ENCODE measurements around the gene TTN. TPM values are rescaled to one million over a fixed set of nuclear protein-coding genes. Genes with fewer than 3 reads are reported as not detected.
"Not testable (repeated sequence)": the region's sequence is repeated elsewhere in the genome, so short reads cannot be mapped to it uniquely, and the experiment has no call there.

Gene TTN
- total and polyA plus RNA-seq, 4 donors = 0.98 to 4.5 (median 1.9) TPM

DNA sequence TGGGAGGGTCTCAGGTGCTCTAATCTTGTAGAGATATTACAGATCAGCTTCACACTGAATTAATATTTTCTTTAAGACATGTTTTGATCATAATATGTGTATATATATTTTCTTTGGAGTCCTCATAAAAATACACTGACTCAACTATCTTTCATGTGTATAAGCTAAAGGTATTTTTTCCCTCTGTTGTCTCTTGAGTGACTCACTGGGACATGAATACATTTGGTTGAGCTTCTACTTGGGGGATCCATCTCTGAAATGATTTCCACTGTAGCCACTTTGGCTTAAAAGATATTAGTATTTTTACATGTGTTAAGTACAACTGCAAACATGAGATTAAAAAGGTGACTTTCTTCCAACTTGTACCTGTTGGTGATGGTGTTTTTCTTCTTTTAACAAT, 140.8 kb downstream of the TTN start:
- Histone ChIP-seq H3K36me3 (ENCODE audit: control insufficient read depth, insufficient read depth, low read length) (no peaks in the 10 kb centered on the region), H3K9me3 (ENCODE audit: control insufficient read depth, insufficient read depth, low read length) (no peaks in the 10 kb centered on the region), H3K27ac (ENCODE audit: low read depth, low read length) (no peak overlapping the region), H3K4me1 (ENCODE audit: control insufficient read depth, insufficient read depth, low read length) (no peaks in the 10 kb centered on the region), H3K27me3 (ENCODE audit: control insufficient read depth, insufficient read depth, low read length) (no peaks in the 10 kb centered on the region), H3K4me3 (ENCODE audit: low read depth, low read length) (no peak overlapping the region)
- no peak for DNase-seq (ENCODE audit: low read depth in 4 of 6, low spot score in 6 of 6)

DNA sequence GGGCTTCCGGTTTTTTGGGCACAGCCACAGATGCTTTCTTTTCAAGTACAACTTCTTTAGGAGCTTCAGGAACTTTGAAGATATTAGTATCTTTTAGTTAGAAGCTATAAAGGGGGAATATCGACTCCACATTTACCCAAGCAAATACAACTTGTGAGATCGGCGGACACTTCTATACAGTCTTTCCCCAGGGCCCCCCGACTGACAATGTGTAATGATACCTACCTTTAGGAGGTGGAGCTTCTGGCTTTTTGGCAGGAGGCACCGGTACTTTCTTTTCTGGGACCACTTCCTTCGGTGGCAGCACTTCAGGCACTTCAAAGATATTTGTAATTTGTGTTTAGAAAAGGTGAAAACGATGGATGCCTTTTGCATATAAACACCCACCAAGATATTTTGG, 148.7 kb downstream of the TTN start:
- not testable (repeated sequence) for H3K4me1 ChIP-seq (ENCODE audit: control insufficient read depth, insufficient read depth, low read length); H3K27ac ChIP-seq (ENCODE audit: low read depth, low read length); DNase-seq (ENCODE audit: low read depth in 4 of 6, low spot score in 6 of 6); H3K27me3 ChIP-seq (ENCODE audit: control insufficient read depth, insufficient read depth, low read length); H3K36me3 ChIP-seq (ENCODE audit: control insufficient read depth, insufficient read depth, low read length); H3K9me3 ChIP-seq (ENCODE audit: control insufficient read depth, insufficient read depth, low read length); H3K4me3 ChIP-seq (ENCODE audit: low read depth, low read length)
- no CpG with 5 or more reads among the region's 8 CpGs for WGBS (ENCODE audit: insufficient coverage)

DNA sequence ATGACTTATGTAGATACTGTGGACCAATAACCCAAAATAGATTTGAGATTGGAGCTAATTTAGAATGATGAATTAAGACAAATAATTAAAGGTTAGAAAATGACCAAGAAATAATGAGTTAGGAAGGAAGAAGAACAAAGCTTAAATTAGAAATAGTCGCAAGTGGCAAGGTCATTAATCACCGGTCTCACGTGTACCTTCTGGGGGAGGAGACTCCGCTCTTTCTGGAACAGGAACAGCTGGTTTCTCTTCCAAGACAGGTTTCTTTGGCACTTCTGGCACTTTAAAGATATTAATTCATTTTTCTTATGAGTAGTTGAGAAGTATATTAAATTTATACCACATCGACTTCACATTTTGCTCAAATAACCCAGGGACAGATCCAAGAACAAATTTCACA, 156.7 kb downstream of the TTN start:
- Histone ChIP-seq H3K4me3 (ENCODE audit: low read depth, low read length) (no peak overlapping the region), H3K9me3 (ENCODE audit: control insufficient read depth, insufficient read depth, low read length) (no peaks in the 10 kb centered on the region), H3K4me1 (ENCODE audit: control insufficient read depth, insufficient read depth, low read length) (no peaks in the 10 kb centered on the region), H3K27ac (ENCODE audit: low read depth, low read length) (no peak overlapping the region), H3K27me3 (ENCODE audit: control insufficient read depth, insufficient read depth, low read length) (no peaks in the 10 kb centered on the region), H3K36me3 (ENCODE audit: control insufficient read depth, insufficient read depth, low read length) (no peaks in the 10 kb centered on the region)
- WGBS (ENCODE audit: insufficient coverage) = 81% methylated on average over 3 of the region's 5 CpGs
- no peak for DNase-seq (ENCODE audit: low read depth in 4 of 6, low spot score in 6 of 6)

DNA sequence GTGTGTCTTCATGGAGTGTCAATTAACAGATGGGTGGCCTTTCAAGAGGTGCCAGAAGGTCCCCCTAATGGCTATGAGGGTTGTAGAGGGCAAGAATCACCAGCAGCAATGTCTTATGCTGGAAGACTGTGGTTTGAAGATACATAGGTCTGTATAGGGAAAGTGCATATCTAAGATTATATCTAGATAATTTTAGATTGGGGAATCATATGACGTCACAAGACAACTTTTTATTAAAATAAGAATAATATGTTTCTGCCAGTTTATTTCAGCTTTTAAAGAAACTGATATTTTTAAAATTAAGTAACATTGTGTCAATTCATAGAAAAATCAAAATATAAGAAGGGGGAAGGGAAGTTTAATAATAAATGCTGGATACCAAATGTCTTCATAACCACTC, 162.3 kb downstream of the TTN start:
- no peak for DNase-seq (ENCODE audit: low read depth in 4 of 6, low spot score in 6 of 6)
- WGBS (ENCODE audit: insufficient coverage) = no CpG with 5 or more reads among the region's 1 CpG
- Histone ChIP-seq H3K4me3 (ENCODE audit: low read depth, low read length) (no peak overlapping the region), H3K36me3 (ENCODE audit: control insufficient read depth, insufficient read depth, low read length) (no peaks in the 10 kb centered on the region), H3K9me3 (ENCODE audit: control insufficient read depth, insufficient read depth, low read length) (no peaks in the 10 kb centered on the region), H3K27ac (ENCODE audit: low read depth, low read length) (no peak overlapping the region), H3K4me1 (ENCODE audit: control insufficient read depth, insufficient read depth, low read length) (no peaks in the 10 kb centered on the region), H3K27me3 (ENCODE audit: control insufficient read depth, insufficient read depth, low read length) (no peaks in the 10 kb centered on the region)

DNA sequence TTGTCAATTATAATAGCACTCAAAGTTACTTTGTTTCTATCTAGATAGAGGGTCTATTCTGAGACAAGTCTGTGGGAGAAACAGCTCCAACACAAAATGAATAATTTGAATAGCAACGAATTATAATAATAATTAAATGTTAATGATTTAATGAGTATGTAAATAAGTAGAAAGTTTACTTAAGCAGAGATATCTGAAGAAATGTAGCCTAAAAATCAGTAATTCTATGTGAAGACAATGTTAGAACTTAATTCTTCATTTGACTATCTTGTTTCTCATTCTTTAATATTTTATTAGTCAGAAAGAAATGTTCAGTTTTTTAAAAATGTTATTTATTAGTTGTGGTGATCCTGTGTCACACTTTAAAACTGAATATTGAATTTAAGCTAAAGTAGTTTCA, 165.7 kb downstream of the TTN start:
- no peaks in the 10 kb centered on the region for H3K9me3 ChIP-seq (ENCODE audit: control insufficient read depth, insufficient read depth, low read length)
- no peaks in the 10 kb centered on the region for H3K27me3 ChIP-seq (ENCODE audit: control insufficient read depth, insufficient read depth, low read length)
- H3K4me3 ChIP-seq (ENCODE audit: low read depth, low read length) = no peak overlapping the region
- H3K36me3 ChIP-seq (ENCODE audit: control insufficient read depth, insufficient read depth, low read length) = no peaks in the 10 kb centered on the region
- WGBS (ENCODE audit: insufficient coverage) = no CpG with 5 or more reads among the region's 1 CpG
- no peaks in the 10 kb centered on the region for H3K4me1 ChIP-seq (ENCODE audit: control insufficient read depth, insufficient read depth, low read length)
- H3K27ac ChIP-seq (ENCODE audit: low read depth, low read length) = no peak overlapping the region
- no peak for DNase-seq (ENCODE audit: low read depth in 4 of 6, low spot score in 6 of 6)

DNA sequence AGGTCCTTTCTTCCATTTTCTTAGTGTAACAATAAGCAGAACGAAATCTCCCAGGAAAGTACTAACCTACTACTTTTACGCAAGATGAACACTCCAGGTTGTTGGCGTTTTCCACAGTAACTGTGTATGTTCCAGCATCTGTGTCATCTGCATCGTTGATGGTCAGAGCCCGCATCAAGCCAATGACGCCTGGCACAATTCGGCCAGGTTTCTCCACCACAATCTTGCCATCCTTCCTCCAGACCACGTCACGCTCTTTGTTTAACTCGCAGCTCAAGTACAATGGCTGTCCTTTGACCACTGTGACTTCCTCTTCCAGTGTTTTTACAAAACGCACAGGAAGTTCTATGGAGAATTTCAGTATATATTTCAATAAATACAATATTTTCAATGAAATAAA, 171.3 kb downstream of the TTN start:
- Histone ChIP-seq H3K9me3 (ENCODE audit: control insufficient read depth, insufficient read depth, low read length) (no peaks in the 10 kb centered on the region), H3K4me3 (ENCODE audit: low read depth, low read length) (no peak overlapping the region), H3K27me3 (ENCODE audit: control insufficient read depth, insufficient read depth, low read length) (no peaks in the 10 kb centered on the region), H3K36me3 (ENCODE audit: control insufficient read depth, insufficient read depth, low read length) (no peaks in the 10 kb centered on the region), H3K4me1 (ENCODE audit: control insufficient read depth, insufficient read depth, low read length) (no peaks in the 10 kb centered on the region), H3K27ac (ENCODE audit: low read depth, low read length) (no peak overlapping the region)
- no peak for DNase-seq (ENCODE audit: low read depth in 4 of 6, low spot score in 6 of 6)
- 95% methylated on average over 7 of the region's 11 CpGs for WGBS (ENCODE audit: insufficient coverage)

DNA sequence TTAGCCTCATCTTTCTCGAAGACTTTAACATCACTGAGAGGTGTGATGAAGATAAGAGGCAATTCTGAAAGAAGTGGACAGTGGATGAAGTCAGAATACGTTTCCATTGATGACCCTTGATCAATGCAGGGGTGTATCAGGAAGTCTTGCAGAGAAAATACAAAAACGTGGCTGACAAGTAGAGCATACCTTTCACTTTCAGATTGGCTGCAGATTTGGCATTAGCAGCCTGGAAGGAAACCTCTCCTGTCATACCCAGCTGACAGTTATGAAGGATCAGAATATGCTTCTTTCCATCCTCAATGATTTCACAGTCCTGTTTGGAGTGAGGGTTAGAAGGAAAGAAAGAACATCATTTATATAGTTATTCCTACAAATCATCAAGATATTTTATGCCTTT, 174.5 kb downstream of the TTN start:
- Histone ChIP-seq H3K27me3 (ENCODE audit: control insufficient read depth, insufficient read depth, low read length) (no peaks in the 10 kb centered on the region), H3K9me3 (ENCODE audit: control insufficient read depth, insufficient read depth, low read length) (no peaks in the 10 kb centered on the region), H3K36me3 (ENCODE audit: control insufficient read depth, insufficient read depth, low read length) (no peaks in the 10 kb centered on the region), H3K4me1 (ENCODE audit: control insufficient read depth, insufficient read depth, low read length) (no peaks in the 10 kb centered on the region), H3K4me3 (ENCODE audit: low read depth, low read length) (no peak overlapping the region), H3K27ac (ENCODE audit: low read depth, low read length) (no peak overlapping the region)
- DNase-seq (ENCODE audit: low read depth in 4 of 6, low spot score in 6 of 6) = no peak
- WGBS (ENCODE audit: insufficient coverage) = 64% methylated on average over 2 of the region's 3 CpGs

DNA sequence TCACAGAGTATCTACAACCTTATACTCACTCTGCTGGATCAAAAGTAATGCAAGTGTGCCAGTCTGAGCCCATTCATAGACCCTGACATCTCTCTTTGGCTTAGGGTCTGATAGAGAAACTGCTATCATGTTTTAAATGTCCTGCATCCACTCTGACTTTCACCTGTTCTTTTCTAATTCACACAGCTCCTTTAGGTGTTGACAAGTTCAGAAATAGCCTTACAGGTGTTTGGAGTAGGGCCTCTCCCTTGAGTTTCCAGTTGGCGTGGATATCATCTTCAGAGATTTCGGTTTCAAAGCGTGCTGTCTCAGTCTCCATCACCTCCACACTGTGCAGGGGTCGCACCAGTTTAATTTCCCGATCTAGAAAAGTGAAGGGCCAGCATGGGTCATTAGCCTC, 176.6 kb downstream of the TTN start:
- no peak for DNase-seq (ENCODE audit: low read depth in 4 of 6, low spot score in 6 of 6)
- Histone ChIP-seq H3K27ac (ENCODE audit: low read depth, low read length) (no peak overlapping the region), H3K36me3 (ENCODE audit: control insufficient read depth, insufficient read depth, low read length) (no peaks in the 10 kb centered on the region), H3K4me3 (ENCODE audit: low read depth, low read length) (no peak overlapping the region), H3K27me3 (ENCODE audit: control insufficient read depth, insufficient read depth, low read length) (no peaks in the 10 kb centered on the region), H3K4me1 (ENCODE audit: control insufficient read depth, insufficient read depth, low read length) (no peaks in the 10 kb centered on the region), H3K9me3 (ENCODE audit: control insufficient read depth, insufficient read depth, low read length) (no peaks in the 10 kb centered on the region)
- WGBS (ENCODE audit: insufficient coverage) = 94% methylated on average over 5 of the region's 5 CpGs

DNA sequence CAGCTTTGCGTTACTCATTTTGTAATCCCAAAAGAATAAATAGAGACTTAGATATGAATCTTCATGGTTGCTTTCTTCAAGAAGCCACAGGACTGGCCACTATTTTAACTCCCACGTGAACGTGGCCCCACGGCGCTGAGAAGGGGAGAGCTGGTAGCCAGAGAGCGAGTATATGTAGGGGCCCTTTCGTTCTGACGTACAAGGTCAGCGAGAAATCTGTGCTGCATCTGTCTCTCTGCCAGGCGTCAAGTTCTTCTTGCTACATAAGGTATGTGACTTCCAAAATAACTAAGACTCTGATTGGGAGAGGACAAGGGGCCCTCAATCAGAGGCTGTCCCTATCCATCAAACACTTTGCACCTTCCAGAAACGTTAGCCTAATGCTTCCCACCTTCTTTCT, 177.8 kb downstream of the TTN start:
- no peak for DNase-seq (ENCODE audit: low read depth in 4 of 6, low spot score in 6 of 6)
- H3K9me3 ChIP-seq (ENCODE audit: control insufficient read depth, insufficient read depth, low read length) = no peaks in the 10 kb centered on the region
- no peak overlapping the region for H3K4me3 ChIP-seq (ENCODE audit: low read depth, low read length)
- H3K36me3 ChIP-seq (ENCODE audit: control insufficient read depth, insufficient read depth, low read length) = no peaks in the 10 kb centered on the region
- 97% methylated on average over 9 of the region's 11 CpGs for WGBS (ENCODE audit: insufficient coverage)
- H3K4me1 ChIP-seq (ENCODE audit: control insufficient read depth, insufficient read depth, low read length) = no peaks in the 10 kb centered on the region
- no peak overlapping the region for H3K27ac ChIP-seq (ENCODE audit: low read depth, low read length)
- no peaks in the 10 kb centered on the region for H3K27me3 ChIP-seq (ENCODE audit: control insufficient read depth, insufficient read depth, low read length)

DNA sequence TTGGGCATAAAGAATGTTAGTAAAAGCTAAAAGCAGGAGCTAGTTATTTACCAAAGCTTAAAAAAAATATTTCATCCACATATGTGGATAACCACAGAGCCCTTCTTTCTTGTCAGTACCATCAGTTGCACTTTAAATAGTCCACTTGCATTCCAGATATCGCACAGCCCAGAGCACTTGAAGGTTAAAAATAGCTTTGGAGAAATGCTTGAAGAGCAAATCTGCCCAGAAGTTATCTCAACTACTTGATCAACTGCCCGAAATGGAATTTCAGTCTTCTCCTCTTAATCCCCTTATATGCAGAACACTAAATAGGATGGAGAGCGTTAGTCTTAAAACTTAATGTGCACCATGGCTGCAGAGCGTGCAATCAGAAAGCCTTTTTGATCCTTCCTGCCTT, 178.6 kb downstream of the TTN start:
- WGBS (ENCODE audit: insufficient coverage) = 100% methylated on average over 3 of the region's 4 CpGs
- Histone ChIP-seq H3K36me3 (ENCODE audit: control insufficient read depth, insufficient read depth, low read length) (no peaks in the 10 kb centered on the region), H3K9me3 (ENCODE audit: control insufficient read depth, insufficient read depth, low read length) (no peaks in the 10 kb centered on the region), H3K4me1 (ENCODE audit: control insufficient read depth, insufficient read depth, low read length) (no peaks in the 10 kb centered on the region), H3K4me3 (ENCODE audit: low read depth, low read length) (no peak overlapping the region), H3K27me3 (ENCODE audit: control insufficient read depth, insufficient read depth, low read length) (no peaks in the 10 kb centered on the region), H3K27ac (ENCODE audit: low read depth, low read length) (no peak overlapping the region)
- DNase-seq (ENCODE audit: low read depth in 4 of 6, low spot score in 6 of 6) = no peak

DNA sequence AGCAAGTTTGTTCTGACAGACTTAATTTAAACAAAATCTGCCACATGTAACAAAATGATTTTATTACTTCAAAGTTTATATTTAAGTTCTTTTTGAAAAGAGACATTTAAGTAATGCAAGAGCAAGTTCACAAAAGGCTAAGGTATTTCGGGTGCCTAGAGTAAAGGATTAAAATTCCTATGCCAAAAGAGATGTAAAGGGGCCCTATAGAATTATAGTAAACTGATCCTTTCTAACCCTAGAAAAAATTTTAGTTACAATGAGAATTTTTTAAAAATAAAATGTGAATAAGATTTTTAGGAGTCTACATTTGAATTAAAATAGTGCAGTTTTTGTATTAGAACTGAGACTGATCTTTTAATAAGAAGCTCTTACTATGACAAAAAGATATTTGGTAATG, 179.8 kb downstream of the TTN start:
- H3K4me1 ChIP-seq (ENCODE audit: control insufficient read depth, insufficient read depth, low read length) = no peaks in the 10 kb centered on the region
- no CpG with 5 or more reads among the region's 1 CpG for WGBS (ENCODE audit: insufficient coverage)
- H3K9me3 ChIP-seq (ENCODE audit: control insufficient read depth, insufficient read depth, low read length) = no peaks in the 10 kb centered on the region
- H3K27ac ChIP-seq (ENCODE audit: low read depth, low read length) = no peak overlapping the region
- H3K4me3 ChIP-seq (ENCODE audit: low read depth, low read length) = no peak overlapping the region
- no peaks in the 10 kb centered on the region for H3K36me3 ChIP-seq (ENCODE audit: control insufficient read depth, insufficient read depth, low read length)
- H3K27me3 ChIP-seq (ENCODE audit: control insufficient read depth, insufficient read depth, low read length) = no peaks in the 10 kb centered on the region
- DNase-seq (ENCODE audit: low read depth in 4 of 6, low spot score in 6 of 6) = no peak
